WTC11 (cell line): Measurements from ENCODE around the gene SPIC. TPM values are rescaled to one million over a fixed set of nuclear protein-coding genes. Genes with fewer than 3 reads are reported as not detected.

Experiments used
- ATAC-seq: fragments of 200-7000 bp; cut with Tn5 transposase; 2 replicates; pipeline ENCODE4 v1.10.0; 2021; ENCODE audit warnings: mild to moderate bottlenecking, moderate library complexity
- CTCF ChIA-PET: fragments of 300-600 bp; sonication (Branson Sonifier 250); formaldehyde crosslinking; loops from one replicate; lab custom pipeline; 2021; ENCODE audit warnings: antibody characterized with exemption; lab: Charles Lee
- POLR2A ChIA-PET: fragments of 350-600 bp; sonication (Branson Sonifier 250); formaldehyde crosslinking; loops from one replicate; lab custom pipeline; 2021; ENCODE audit warnings: antibody characterized with exemption; lab: Charles Lee
- DNase-seq: peaks from one replicate; pipeline ENCODE4 v3.0.0; 2021; ENCODE audit warnings: low spot score
- H3K27ac Mint-ChIP-seq: 2 replicates; pipeline ENCODE4 v1.8.0; 2021; ENCODE audit warnings: mixed read lengths
- H3K27me3 Mint-ChIP-seq: 2 replicates; pipeline ENCODE4 v1.8.0; 2021; ENCODE audit warnings: low read depth, mild to moderate bottlenecking, moderate library complexity, mixed read lengths
- H3K36me3 Mint-ChIP-seq: 2 replicates; pipeline ENCODE4 v1.8.0; 2021; ENCODE audit warnings: mixed read lengths
- H3K4me1 Mint-ChIP-seq: 2 replicates; pipeline ENCODE4 v1.8.0; 2022; ENCODE audit warnings: mixed read lengths
- H3K4me3 Mint-ChIP-seq: 2 replicates; pipeline ENCODE4 v1.8.0; 2021; ENCODE audit warnings: mild to moderate bottlenecking, moderate library complexity, mixed read lengths
- H3K9me3 Mint-ChIP-seq: 2 replicates; pipeline ENCODE4 v1.8.0; 2021; ENCODE audit warnings: mixed read lengths
- CBFB ChIP-seq: sonication (generic); formaldehyde crosslinking; IDR thresholded peaks from 2 replicates; pipeline ENCODE4 v1.8.1; 2022; ENCODE audit warnings: mild to moderate bottlenecking, low read depth, missing genetic modification reagents
- ELF4 ChIP-seq: sonication (generic); formaldehyde crosslinking; IDR thresholded peaks from 2 replicates; pipeline ENCODE4 v1.8.1; 2022; ENCODE audit warnings: low read depth, mild to moderate bottlenecking, moderate library complexity, missing genetic modification reagents
- ESRRA ChIP-seq: sonication (generic); formaldehyde crosslinking; IDR thresholded peaks from 2 replicates; pipeline ENCODE4 v1.8.1; 2022; ENCODE audit warnings: mild to moderate bottlenecking, missing genetic modification reagents, borderline replicate concordance
- JAZF1 ChIP-seq: fragments of 250-450 bp; sonication (Bioruptor Pico); IDR thresholded peaks from 2 replicates; pipeline ENCODE4 v1.9.0; 2021; ENCODE audit warnings: moderate library complexity, mild to moderate bottlenecking, inconsistent platforms
- MXD4 ChIP-seq: fragments of 250-450 bp; sonication (Bioruptor Pico); IDR thresholded peaks from 2 replicates; pipeline ENCODE4 v1.8.0; 2021; ENCODE audit warnings: mild to moderate bottlenecking, moderate library complexity, borderline replicate concordance
- NFATC4 ChIP-seq: fragments of 250-450 bp; sonication (Bioruptor Pico); IDR thresholded peaks from 2 replicates; pipeline ENCODE4 v1.9.0; 2021; ENCODE audit warnings: mild to moderate bottlenecking
- PRDM15 ChIP-seq: sonication (generic); formaldehyde crosslinking; IDR thresholded peaks from 2 replicates; pipeline ENCODE4 v1.8.0; 2022; ENCODE audit warnings: missing genetic modification reagents
- RORB ChIP-seq: fragments of 250-450 bp; sonication (Bioruptor Pico); IDR thresholded peaks from 2 replicates; pipeline ENCODE4 v1.9.0; 2021; ENCODE audit warnings: mild to moderate bottlenecking
- SMAD4 ChIP-seq: sonication (generic); formaldehyde crosslinking; IDR thresholded peaks from 2 replicates; pipeline ENCODE4 v1.8.0; 2022; ENCODE audit warnings: mild to moderate bottlenecking, missing genetic modification reagents
- TCF7 ChIP-seq: sonication (generic); formaldehyde crosslinking; IDR thresholded peaks from 2 replicates; pipeline ENCODE4 v1.8.0; 2022; ENCODE audit warnings: mild to moderate bottlenecking, low read depth, missing genetic modification reagents, moderate library complexity
- USF2 ChIP-seq: sonication (generic); formaldehyde crosslinking; IDR thresholded peaks from 2 replicates; pipeline ENCODE4 v1.8.1; 2023; ENCODE audit warnings: mild to moderate bottlenecking, missing genetic modification reagents, moderate library complexity
- ZBTB21 ChIP-seq: sonication (generic); formaldehyde crosslinking; IDR thresholded peaks from 2 replicates; pipeline ENCODE4 v1.8.1; 2023; ENCODE audit warnings: mild to moderate bottlenecking, missing genetic modification reagents, borderline replicate concordance
- ZNF512 ChIP-seq: sonication (generic); formaldehyde crosslinking; IDR thresholded peaks from 2 replicates; pipeline ENCODE4 v1.8.1; 2022; ENCODE audit warnings: missing genetic modification reagents, borderline replicate concordance
- ZNF671 ChIP-seq: fragments of 250-450 bp; sonication (Bioruptor Pico); IDR thresholded peaks from 2 replicates; pipeline ENCODE4 v1.8.0; 2021; ENCODE audit warnings: mild to moderate bottlenecking
- total RNA-seq: library from RNA; stranded (reverse); gene quantifications from 3 replicates; pipeline ENCODE4 v1.2.3, GENCODE V29; 2021
- TF ChIP-seq, protein P1 (sequence below): sonication (generic); formaldehyde crosslinking; conservative IDR thresholded peaks from 2 replicates; pipeline ENCODE4 v1.8.1; 2023; ENCODE audit warnings: mild to moderate bottlenecking, low read depth, missing genetic modification reagents, moderate library complexity
- TF ChIP-seq, protein P2 (sequence below): fragments of 250-450 bp; sonication (Bioruptor Pico); IDR thresholded peaks from 2 replicates; pipeline ENCODE4 v1.9.0; 2021; ENCODE audit warnings: moderate library complexity, mild to moderate bottlenecking, inconsistent platforms, borderline replicate concordance
- TF ChIP-seq, protein P3 (sequence below): sonication (generic); formaldehyde crosslinking; IDR thresholded peaks from 2 replicates; pipeline ENCODE4 v1.8.0; 2022; ENCODE audit warnings: mild to moderate bottlenecking, missing genetic modification reagents
- TF ChIP-seq, protein P4 (sequence below): sonication (generic); formaldehyde crosslinking; conservative IDR thresholded peaks from 2 replicates; pipeline ENCODE4 v1.8.1; 2022; ENCODE audit warnings: mild to moderate bottlenecking, missing genetic modification reagents
- TF ChIP-seq, protein P5 (sequence below): sonication (generic); formaldehyde crosslinking; IDR thresholded peaks from 2 replicates; pipeline ENCODE4 v1.8.1; 2022; ENCODE audit warnings: mild to moderate bottlenecking, missing genetic modification reagents, moderate library complexity, borderline replicate concordance

Gene SPIC
- total RNA-seq, 1 experiment from 2014 or later: not detected

GRCh38 chr12:101521136-101521535 lies 46.0 kb downstream of the SPIC start (continued):
- no peak for TF ChIP-seq ZNF671 (CRISPR knock-in tag)

- Mint-ChIP-seq H3K4me3 (no peak overlapping the region), H3K36me3 (no peaks in the 10 kb centered on the region), H3K27me3 (no peaks in the 10 kb centered on the region), H3K4me1 (no peaks in the 10 kb centered on the region; the same call in 1 of the 2 replicates), H3K27ac (no peak overlapping the region), H3K9me3 (no peaks in the 10 kb centered on the region)
- TF ChIP-seq CBFB (CRISPR knock-in tag) (no peak), RORB (CRISPR knock-in tag) (no peak), MXD4 (no peak), JAZF1 (CRISPR knock-in tag) (no peak), ZBTB21 (no peak), ZNF512 (no peak), ELF4 (no peak), TCF7 (CRISPR knock-in tag) (no peak), USF2 (CRISPR knock-in tag) (no peak), NFATC4 (CRISPR knock-in tag) (no peak), SMAD4 (CRISPR knock-in tag) (no peak), ESRRA (CRISPR knock-in tag) (no peak), PRDM15 (CRISPR knock-in tag) (no peak)
- TF ChIP-seq, protein P1, sequence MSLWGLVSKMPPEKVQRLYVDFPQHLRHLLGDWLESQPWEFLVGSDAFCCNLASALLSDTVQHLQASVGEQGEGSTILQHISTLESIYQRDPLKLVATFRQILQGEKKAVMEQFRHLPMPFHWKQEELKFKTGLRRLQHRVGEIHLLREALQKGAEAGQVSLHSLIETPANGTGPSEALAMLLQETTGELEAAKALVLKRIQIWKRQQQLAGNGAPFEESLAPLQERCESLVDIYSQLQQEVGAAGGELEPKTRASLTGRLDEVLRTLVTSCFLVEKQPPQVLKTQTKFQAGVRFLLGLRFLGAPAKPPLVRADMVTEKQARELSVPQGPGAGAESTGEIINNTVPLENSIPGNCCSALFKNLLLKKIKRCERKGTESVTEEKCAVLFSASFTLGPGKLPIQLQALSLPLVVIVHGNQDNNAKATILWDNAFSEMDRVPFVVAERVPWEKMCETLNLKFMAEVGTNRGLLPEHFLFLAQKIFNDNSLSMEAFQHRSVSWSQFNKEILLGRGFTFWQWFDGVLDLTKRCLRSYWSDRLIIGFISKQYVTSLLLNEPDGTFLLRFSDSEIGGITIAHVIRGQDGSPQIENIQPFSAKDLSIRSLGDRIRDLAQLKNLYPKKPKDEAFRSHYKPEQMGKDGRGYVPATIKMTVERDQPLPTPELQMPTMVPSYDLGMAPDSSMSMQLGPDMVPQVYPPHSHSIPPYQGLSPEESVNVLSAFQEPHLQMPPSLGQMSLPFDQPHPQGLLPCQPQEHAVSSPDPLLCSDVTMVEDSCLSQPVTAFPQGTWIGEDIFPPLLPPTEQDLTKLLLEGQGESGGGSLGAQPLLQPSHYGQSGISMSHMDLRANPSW: no peak
- TF ChIP-seq, protein P2, sequence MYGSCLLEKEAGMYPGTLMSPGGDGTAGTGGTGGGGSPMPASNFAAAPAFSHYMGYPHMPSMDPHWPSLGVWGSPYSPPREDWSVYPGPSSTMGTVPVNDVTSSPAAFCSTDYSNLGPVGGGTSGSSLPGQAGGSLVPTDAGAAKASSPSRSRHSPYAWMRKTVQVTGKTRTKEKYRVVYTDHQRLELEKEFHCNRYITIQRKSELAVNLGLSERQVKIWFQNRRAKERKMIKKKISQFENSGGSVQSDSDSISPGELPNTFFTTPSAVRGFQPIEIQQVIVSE: no peak
- TF ChIP-seq, protein P3, sequence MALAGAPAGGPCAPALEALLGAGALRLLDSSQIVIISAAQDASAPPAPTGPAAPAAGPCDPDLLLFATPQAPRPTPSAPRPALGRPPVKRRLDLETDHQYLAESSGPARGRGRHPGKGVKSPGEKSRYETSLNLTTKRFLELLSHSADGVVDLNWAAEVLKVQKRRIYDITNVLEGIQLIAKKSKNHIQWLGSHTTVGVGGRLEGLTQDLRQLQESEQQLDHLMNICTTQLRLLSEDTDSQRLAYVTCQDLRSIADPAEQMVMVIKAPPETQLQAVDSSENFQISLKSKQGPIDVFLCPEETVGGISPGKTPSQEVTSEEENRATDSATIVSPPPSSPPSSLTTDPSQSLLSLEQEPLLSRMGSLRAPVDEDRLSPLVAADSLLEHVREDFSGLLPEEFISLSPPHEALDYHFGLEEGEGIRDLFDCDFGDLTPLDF (CRISPR knock-in tag): no peak
- TF ChIP-seq, protein P4, sequence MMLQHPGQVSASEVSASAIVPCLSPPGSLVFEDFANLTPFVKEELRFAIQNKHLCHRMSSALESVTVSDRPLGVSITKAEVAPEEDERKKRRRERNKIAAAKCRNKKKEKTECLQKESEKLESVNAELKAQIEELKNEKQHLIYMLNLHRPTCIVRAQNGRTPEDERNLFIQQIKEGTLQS (CRISPR knock-in tag): no peak
- TF ChIP-seq, protein P5, sequence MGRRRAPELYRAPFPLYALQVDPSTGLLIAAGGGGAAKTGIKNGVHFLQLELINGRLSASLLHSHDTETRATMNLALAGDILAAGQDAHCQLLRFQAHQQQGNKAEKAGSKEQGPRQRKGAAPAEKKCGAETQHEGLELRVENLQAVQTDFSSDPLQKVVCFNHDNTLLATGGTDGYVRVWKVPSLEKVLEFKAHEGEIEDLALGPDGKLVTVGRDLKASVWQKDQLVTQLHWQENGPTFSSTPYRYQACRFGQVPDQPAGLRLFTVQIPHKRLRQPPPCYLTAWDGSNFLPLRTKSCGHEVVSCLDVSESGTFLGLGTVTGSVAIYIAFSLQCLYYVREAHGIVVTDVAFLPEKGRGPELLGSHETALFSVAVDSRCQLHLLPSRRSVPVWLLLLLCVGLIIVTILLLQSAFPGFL (CRISPR knock-in tag): no peak
- DNase-seq (no peak), ATAC-seq (no peak)
- ChIA-PET POLR2A (no interaction called here), CTCF (no interaction called here)
Measured at GRCh38 chr12:101527682-101528081, 52.5 kb downstream of the SPIC start.
